ENCODE data around the gene LAMTOR2.

The LAMTOR2 gene

GRCh38 chr1:156099282-156099681 is 44.7 kb downstream of the LAMTOR2 start:
- DNase-seq: no peak

- no peak for DNase-seq
Measured at GRCh38 chr1:156100205-156100995, 45.8 kb downstream of the LAMTOR2 start.

- no peak for DNase-seq
Measured at GRCh38 chr1:156101880-156102279, 47.3 kb downstream of the LAMTOR2 start.

GRCh38 chr1:156102633-156103511 is 48.3 kb downstream of the LAMTOR2 start:
- no peak for DNase-seq

GRCh38 chr1:156103521-156103947 is 49.0 kb downstream of the LAMTOR2 start:
- no peak for DNase-seq

- peak in 6 of 14 donors; percentile 18 to 41 (median 22) for DNase-seq
Measured at GRCh38 chr1:156104065-156104810, 49.7 kb downstream of the LAMTOR2 start.

- DNase-seq: no peak
Measured at GRCh38 chr1:156104861-156105832, 50.6 kb downstream of the LAMTOR2 start.

GRCh38 chr1:156106624-156107488 is 52.3 kb downstream of the LAMTOR2 start:
- peak in 5 of 14 donors; percentile 49 to 60 (median 58) for DNase-seq

GRCh38 chr1:156108057-156108456 is 53.5 kb downstream of the LAMTOR2 start:
- DNase-seq: no peak

Measured in C1 segment of cervical spinal cord (tissue), 14 donors.